SHP77 treated with DMSO at 0.1 percent for 48 hours (cell line): ENCODE data around the gene AGBL4.

Experiments used
- DNase-seq: peaks from one replicate; lab custom pipeline; 2025; lab: John Stamatoyannopoulos, UW

Gene AGBL4

DNA sequence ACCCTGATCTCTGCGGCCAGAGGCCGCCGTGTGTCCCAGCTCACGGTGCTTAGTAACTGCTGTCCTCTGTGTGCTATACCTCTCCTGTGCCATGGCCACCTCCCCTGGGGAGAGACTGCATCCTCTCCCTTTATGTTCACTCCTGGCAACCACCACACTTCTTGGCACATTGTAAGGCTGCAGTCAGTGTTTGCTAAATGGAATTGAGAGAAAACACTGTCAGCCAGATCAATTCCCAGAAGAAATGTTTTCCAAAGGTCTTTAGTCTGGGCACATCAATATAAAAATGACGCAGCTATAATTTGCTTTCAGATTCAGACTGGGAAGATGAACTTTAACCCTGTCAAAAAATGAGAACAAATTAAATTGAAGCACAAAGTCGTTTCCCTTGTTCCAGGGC is 1343.9 kb downstream of the AGBL4 start:
- DNase-seq, result no peak

GRCh38 chr1:48678710-48679505 is 1344.8 kb downstream of the AGBL4 start:
- DNase-seq, result no peak

DNA sequence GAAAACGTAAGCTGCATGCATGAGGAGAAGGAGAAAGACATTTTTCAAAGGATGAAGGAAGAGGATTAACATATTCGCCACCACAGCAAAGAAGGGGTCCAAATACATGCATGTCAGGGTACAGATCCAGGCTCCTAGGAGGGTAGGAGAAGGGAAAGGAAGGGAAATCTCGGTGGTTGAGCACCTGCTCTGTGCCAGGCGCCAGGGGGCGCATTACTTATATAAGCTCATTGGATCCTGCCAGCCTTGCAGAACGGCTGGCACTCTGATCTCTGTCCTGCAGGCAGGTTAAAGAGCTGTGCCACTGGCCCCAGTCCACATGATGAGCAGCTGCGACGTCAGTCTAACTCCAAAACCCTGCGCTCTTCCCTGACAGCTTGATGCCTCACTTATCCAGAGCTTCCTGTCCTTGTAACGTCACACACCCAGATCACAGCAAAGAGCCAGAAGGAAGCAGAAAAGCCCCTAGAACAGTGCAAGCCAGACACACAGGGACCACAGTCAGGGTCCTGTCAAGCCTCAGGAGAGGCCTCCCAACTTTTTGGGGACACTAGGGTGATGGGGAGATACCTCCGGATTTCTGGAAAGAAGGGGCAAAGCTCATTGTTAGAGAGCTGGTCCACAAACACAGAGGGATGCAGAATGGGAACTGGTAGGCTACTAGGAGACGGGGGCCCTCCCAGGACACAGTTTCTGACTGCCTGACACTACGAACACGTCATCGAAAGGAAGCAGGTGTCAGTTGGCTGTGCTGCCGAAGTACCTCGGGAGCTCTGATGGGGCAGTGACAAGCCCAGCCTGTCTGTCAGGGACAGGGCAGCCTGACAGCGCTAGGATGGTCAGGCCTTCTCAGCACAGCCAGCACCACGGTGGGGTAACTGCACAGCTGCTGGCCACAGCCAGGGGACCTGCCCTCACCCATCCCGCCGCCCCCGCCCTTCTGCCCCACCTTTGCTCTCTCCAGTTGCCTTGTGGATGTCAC is 1346.2 kb downstream of the AGBL4 start:
- DNase-seq, result peak; percentile 56

GRCh38 chr1:48676822-48677221 is 1346.9 kb downstream of the AGBL4 start:
- no peak for DNase-seq

- DNase-seq, result no peak
Observed at GRCh38 chr1:48676376-48676775, 1347.4 kb downstream of the AGBL4 start.

GRCh38 chr1:48675251-48675650 is 1348.5 kb downstream of the AGBL4 start:
- no peak for DNase-seq

GRCh38 chr1:48674641-48675040 is 1349.1 kb downstream of the AGBL4 start:
- DNase-seq, result no peak

DNA sequence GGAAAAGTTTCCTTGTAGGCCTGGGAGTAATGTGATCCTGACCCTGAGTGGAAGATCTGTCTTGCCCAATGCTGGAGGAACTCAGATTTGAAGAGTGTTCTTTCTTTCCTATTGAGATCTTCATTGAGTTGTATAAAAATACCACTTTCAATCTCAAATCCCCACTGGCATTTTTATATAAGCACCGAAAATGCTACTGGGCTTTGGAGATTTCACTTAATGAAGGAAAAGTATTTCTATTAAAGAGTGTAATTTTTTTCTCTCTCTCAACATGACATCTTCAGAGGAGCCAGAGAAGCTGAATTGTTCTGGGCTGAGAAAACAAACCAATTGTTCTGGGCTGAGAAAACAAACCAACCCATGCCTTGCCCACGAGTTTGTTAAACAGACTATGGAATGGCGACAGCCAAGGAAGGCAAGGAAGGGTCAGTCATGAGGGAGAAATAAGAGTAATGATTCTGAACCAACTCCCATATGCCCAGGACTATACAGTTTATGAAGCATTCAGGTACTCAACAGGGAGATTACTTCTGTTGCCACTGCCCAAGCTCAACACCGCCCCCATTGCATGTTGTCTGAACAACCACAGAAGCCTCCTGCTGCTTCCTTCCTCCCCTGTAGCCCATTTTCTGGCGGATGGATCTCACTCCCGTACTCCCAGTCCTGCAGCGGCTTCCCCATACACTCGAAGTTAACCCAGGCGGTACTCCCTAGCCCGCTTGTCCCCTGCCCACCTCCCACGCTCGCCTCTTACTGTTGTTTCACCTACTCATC is 1350.2 kb downstream of the AGBL4 start:
- DNase-seq, result no peak

DNA sequence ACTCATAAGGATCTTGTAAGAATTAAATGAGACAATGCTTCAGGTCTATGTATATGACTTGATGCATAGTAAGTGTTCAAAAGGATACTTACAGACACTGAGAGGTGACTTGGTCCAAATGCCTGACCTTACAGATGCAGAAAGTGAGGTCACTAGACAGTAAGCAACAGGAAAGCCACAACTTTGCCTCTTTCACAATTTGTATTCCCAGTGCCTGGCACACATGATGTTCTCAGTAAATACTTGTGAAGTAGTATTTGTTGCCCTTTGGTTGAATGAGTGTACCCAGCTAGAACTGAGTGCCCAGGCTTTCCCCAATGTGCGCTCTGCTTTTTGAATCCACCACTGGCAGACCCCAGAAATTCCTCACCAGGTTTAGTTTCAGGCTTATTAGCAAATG is 1352.2 kb downstream of the AGBL4 start:
- no peak for DNase-seq

DNA sequence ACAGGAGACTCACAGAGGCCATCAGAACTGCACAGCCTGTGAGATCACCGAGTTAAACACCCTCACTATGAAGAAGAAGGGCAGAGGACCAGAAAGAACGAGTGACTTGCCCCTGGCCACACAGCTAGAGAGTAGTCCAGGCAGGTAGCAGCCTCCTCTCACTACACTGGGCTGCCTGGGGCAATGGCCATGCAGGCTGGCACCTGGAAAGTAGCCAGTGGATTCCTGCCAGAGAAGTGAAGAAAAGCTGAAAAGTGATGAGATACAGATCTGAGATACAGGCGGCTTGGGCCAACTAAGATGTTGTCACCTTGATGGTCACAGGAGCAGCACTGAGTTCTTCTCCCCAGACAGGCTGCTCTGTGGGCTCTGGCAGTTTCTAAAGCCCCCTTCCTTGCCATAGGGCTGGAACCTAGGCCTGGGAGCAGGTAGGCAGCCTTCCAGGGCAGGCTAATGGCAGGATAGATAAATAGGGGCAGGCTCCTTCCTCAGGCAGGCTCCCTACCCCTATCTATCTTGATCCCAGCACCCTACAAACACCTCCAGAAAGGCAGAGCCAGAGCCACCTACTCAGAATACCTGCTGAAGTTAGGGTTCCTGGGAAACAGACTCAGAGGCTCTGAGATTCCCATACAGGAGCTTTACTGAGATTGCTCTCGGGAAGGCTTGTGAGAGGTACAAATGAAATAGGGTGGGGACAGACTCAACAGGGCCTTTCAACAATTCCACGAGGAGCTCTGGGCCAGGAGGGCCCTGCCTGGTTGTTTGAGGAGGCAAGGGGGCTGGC is 1353.3 kb downstream of the AGBL4 start:
- no peak for DNase-seq

DNA sequence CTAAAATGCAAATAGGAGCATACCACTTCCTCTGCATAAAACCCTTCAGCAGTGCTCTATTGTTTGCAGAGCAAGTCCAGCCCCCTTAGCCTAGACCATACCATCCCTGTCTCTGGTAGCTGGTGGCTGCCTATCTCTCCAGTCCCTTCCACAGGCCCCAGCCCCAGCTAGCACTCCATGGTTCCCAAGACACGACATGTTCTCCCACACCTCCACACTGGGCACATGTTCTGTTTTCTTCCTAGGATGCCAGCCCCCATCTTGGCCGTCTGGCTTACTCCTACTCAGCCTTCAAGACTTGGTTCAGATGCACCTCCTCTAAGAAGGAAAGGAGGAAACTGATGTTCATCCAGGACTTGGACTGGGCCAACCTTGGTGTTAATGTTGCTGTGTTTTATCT is 1355.4 kb downstream of the AGBL4 start:
- no peak for DNase-seq

DNA sequence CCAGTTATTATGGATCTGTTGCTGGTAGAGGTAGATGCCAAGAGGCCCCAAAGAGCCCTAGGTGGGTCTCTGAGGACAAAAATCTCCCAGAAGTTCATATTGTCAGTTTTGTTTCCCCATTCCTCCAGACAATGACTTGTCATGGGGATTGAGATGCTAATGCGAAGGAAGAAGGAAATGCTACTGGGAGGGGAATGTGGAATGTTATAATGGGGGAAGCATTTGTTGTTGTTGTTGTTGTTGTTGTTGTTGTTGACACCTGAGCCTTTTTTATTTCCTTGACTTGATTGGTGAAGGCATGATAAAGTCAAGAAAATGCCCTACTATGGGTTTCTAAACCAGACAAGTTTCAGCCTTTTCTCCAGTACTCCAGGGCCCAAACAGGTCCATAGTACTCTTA is 1356.0 kb downstream of the AGBL4 start:
- no peak for DNase-seq

DNA sequence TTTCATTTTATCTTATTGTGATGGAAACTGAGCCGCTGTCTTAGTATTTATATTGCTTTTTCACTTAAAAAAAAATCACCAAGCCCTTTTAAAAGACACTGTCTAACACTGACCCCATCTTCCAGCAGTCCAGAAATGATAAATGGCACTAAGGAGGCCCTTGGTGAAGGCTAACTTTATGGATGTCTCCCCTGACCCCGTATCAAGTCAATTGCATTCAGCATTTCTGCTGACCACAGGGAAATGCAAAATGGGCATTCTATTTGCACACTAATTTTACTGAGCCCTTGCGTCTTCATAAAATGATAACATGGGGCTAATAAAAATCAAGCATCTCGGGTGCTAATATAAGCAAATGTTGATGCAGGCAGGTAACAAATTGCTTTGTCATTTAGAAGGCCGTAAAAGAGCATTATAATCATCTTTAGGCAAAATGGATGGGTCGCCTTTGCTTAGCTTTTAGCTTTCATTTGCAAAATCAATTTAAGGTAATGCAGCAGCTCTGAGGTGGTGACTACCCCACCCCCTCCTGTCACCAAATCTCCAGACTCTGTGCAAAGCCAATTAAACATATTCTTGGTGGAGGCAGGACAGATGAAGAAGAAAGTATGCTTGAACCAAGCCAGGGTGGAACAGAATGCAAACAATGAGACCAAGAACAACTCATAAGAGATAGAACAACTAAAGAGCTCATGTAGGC is 1357.9 kb downstream of the AGBL4 start:
- DNase-seq, result no peak

DNA sequence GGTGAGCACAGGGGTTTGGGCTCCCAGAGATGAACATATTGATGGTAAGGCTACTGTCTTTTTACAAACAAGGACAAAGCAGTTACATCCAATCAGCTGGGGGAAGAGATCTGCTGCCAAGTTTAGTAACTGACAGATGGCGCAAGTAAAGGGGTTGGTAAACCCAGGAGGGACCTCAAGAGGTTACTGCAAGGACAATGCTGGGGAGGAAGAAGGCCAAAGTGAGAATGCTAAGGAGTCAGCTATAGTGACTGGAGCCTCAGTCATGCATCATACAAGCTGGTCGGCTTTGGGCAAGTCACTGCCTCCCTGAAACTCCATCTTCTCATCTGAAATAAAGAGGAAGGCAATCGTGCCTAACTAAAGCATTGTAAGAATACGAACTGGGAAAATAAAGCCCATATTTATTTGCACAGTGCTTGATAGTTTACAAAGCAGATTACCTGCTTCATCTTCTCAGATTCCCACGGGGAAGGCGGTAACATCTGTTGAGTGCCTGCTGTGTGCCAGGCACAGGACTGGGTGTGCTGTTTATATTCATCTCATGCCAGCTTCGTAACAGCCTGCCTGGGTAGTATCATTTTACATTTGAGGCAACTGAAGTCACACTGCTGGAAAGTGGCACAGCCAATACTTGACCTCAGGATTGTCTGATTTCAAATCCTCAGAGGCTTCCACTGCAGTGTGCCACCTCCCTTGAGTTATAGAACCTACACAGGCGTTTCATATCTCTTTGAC is 1361.9 kb downstream of the AGBL4 start:
- DNase-seq, result no peak

GRCh38 chr1:48659801-48660200 is 1364.0 kb downstream of the AGBL4 start:
- DNase-seq, result no peak

DNA sequence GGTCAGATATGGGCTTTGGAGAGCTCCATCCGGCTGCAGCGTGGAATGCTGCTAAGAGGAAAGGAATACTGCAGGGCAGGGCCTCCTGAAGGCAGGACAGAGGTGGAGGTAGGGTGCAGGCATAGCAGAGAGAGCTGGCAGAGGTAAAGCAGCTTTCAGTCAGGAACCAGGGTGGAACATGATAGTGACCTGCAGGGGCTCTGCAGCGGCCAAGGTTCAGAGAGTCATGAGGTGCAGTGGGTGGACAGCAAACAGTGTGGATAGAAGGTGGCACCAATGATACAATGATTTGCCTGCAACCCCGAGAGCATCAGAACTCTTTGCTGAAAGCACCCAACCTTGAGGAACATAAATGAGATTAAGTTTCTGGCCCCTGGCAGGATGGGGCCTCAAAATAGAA is 1366.3 kb downstream of the AGBL4 start:
- DNase-seq, result no peak

- no peak for DNase-seq
Observed at GRCh38 chr1:48654606-48655210, 1369.0 kb downstream of the AGBL4 start.

- no peak for DNase-seq
Observed at GRCh38 chr1:48652334-48652733, 1371.4 kb downstream of the AGBL4 start.

DNA sequence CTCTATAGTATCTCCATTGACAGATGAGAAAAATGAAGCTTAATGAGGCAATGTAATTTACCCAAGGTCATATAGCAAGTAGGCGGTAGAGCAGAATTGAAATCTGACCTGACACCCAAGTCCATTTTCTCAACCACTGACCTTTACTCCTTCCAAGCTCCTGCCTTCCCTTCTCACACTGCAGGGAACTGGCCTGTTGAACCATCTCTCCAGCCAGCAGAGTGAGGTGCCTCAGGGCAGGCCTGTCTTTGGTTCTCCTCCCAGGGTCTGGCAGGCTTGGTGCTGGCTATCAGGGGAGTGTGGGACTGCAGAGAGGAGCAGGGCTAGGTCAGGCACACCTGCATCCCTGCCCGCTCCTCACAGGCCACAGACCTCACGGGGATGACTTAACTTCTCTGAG is 1373.9 kb downstream of the AGBL4 start:
- DNase-seq, result no peak

GRCh38 chr1:48645883-48646282 is 1377.9 kb downstream of the AGBL4 start:
- no peak for DNase-seq
